GM21367 (cell line): ENCODE measurements around the gene MAP3K6.

Source experiments
- ATAC-seq: cut with Tn5 transposase; IDR thresholded peaks from one replicate; pipeline ENCODE4 v1.9.1; 2021; ENCODE audit not compliant: unreplicated experiment

Gene MAP3K6

GRCh38 chr1:27336756-27337155 is 30.0 kb downstream of the MAP3K6 start:
- ATAC-seq = no peak

- ATAC-seq = no peak
Observed at GRCh38 chr1:27335506-27336422, 31.0 kb downstream of the MAP3K6 start.

GRCh38 chr1:27333717-27334279 is 33.0 kb downstream of the MAP3K6 start:
- no peak for ATAC-seq

GRCh38 chr1:27332536-27333281 is 34.1 kb downstream of the MAP3K6 start:
- no peak for ATAC-seq

- no peak for ATAC-seq
Observed at GRCh38 chr1:27331922-27332321, 34.8 kb downstream of the MAP3K6 start.

- ATAC-seq = no peak
Observed at GRCh38 chr1:27331426-27331825, 35.3 kb downstream of the MAP3K6 start.

GRCh38 chr1:27330786-27331185 is 36.0 kb downstream of the MAP3K6 start:
- no peak for ATAC-seq

GRCh38 chr1:27327964-27328363 is 38.8 kb downstream of the MAP3K6 start:
- no peak for ATAC-seq

- ATAC-seq = no peak
Observed at GRCh38 chr1:27325286-27325685, 41.5 kb downstream of the MAP3K6 start.

GRCh38 chr1:27322569-27323240 is 44.1 kb downstream of the MAP3K6 start:
- no peak for ATAC-seq

- peak; percentile 81 for ATAC-seq
Observed at GRCh38 chr1:27321813-27322568, 44.8 kb downstream of the MAP3K6 start, which contains the start of gene TMEM222. TSS of gene TMEM222 (plus strand) at chr1:27322163. CDS start at chr1:27322198, 35 bp downstream.

- no peak for ATAC-seq
Observed at GRCh38 chr1:27318596-27318995, 48.2 kb downstream of the MAP3K6 start.

- no peak for ATAC-seq
Observed at GRCh38 chr1:27318136-27318535, 48.6 kb downstream of the MAP3K6 start.

GRCh38 chr1:27316860-27317259 is 49.9 kb downstream of the MAP3K6 start:
- ATAC-seq = no peak

GRCh38 chr1:27314737-27315136 is 52.0 kb downstream of the MAP3K6 start:
- no peak for ATAC-seq

- no peak for ATAC-seq
Observed at GRCh38 chr1:27314169-27314568, 52.6 kb downstream of the MAP3K6 start.

- no peak for ATAC-seq
Observed at GRCh38 chr1:27307874-27308598, 58.7 kb downstream of the MAP3K6 start.

- ATAC-seq = no peak
Observed at GRCh38 chr1:27306892-27307761, 59.6 kb downstream of the MAP3K6 start.

GRCh38 chr1:27306071-27306470 is 60.7 kb downstream of the MAP3K6 start:
- no peak for ATAC-seq
